K562 (cell line): ENCODE results near the gene SNX9. TPM values are rescaled to one million over a fixed set of nuclear protein-coding genes. Genes with fewer than 3 reads are reported as not detected.

Experiments used
- BHLHE40 ChIP-seq: IDR thresholded peaks from 2 replicates; pipeline ENCODE4 v1.6.1; 2011; ENCODE audit warnings: low read length, improper control_type of control experiment
- COPS2 ChIP-seq: fragments of 450-650 bp; conservative IDR thresholded peaks from 2 replicates; pipeline ENCODE4 v1.6.1; 2016; ENCODE audit warnings: mild to moderate bottlenecking, moderate library complexity
- FOXA3 ChIP-seq, 2 experiments: fragments of 450-650 bp in 1 of 2; sonication (generic) in 1 of 2; formaldehyde crosslinking; IDR thresholded peaks in 1 of 2; conservative IDR thresholded peaks in 1 of 2; 2 replicates each; pipeline versions ENCODE4 v1.4.0 to v1.8.0; 2020 to 2022; ENCODE audit warnings: mild to moderate bottlenecking in 2 of 2, missing genetic modification reagents in 1 of 2
- LEF1 ChIP-seq: fragments of 450-650 bp; IDR thresholded peaks from 2 replicates; pipeline ENCODE4 v1.6.1; 2016; ENCODE audit warnings: mild to moderate bottlenecking
- PPARD ChIP-seq: fragments of 250-450 bp; sonication (Bioruptor Pico); IDR thresholded peaks from 2 replicates; pipeline ENCODE4 v1.8.0; 2022; ENCODE audit warnings: inconsistent platforms, mild to moderate bottlenecking, moderate library complexity
- SNIP1 ChIP-seq: fragments of 450-650 bp; IDR thresholded peaks from 2 replicates; pipeline ENCODE4 v1.7.1; 2017; ENCODE audit warnings: low read depth, mild to moderate bottlenecking
- STAT5B ChIP-seq: fragments of 250-450 bp; sonication (Bioruptor Pico); IDR thresholded peaks from 2 replicates; pipeline ENCODE4 v1.8.0; 2021; ENCODE audit warnings: mild to moderate bottlenecking, inconsistent platforms
- ZBTB12 ChIP-seq: fragments of 250-450 bp; sonication (Bioruptor Pico); IDR thresholded peaks from 2 replicates; pipeline ENCODE4 v1.4.0; 2020
- polyA plus RNA-seq, 8 experiments: library from polyadenylated mRNA; depleted of rRNA in 4 of 8; stranded (reverse) in 5 of 8; unstranded in 3 of 8; fragments of >200 nt; fragmentation: Nextera tagmentation in 2 of 8; fragmentation: Illumina TruSeq in 1 of 8; extraction: Ambion mirVana in 2 of 8; extraction: Trizol in 1 of 8; gene quantifications; 2 replicates each; pipeline versions ENCODE4 v1.2.1 to v1.2.3, GENCODE V29; 2011 to 2014; ENCODE audit warnings: inconsistent platforms in 1 of 8, missing spikeins in 1 of 8
- total RNA-seq, 7 experiments: library from RNA; depleted of rRNA in 6 of 7; stranded (reverse); fragments of >200 nt in 6 of 7; fragmentation: Illumina TruSeq in 2 of 7; extraction: Trizol in 2 of 7; gene quantifications; 2 replicates each; pipeline versions ENCODE4 v1.2.1 to v1.2.3, GENCODE V29; 2011 to 2021; ENCODE audit warnings: low replicate concordance in 1 of 7
- TF ChIP-seq, protein P1 (sequence below): fragments of 450-650 bp; IDR thresholded peaks from 2 replicates; pipeline ENCODE4 v1.6.1; 2016; ENCODE audit warnings: mild to moderate bottlenecking, moderate library complexity
- TF ChIP-seq, protein P2 (sequence below): fragments of 250-450 bp; sonication (Bioruptor Pico); IDR thresholded peaks from 2 replicates; pipeline ENCODE4 v1.9.0; 2021; ENCODE audit warnings: mild to moderate bottlenecking

The SNX9 gene
- total and polyA plus RNA-seq, 9 of the 15 experiments (the other 6 are each of a cell fraction or from before 2014, with no cell fraction given), result 6.0 to 81.7 (median 57.1) TPM

GRCh38 chr6:157822245-157823000 lies 623 bp upstream of the SNX9 start (continued):
- TF ChIP-seq, protein P1, sequence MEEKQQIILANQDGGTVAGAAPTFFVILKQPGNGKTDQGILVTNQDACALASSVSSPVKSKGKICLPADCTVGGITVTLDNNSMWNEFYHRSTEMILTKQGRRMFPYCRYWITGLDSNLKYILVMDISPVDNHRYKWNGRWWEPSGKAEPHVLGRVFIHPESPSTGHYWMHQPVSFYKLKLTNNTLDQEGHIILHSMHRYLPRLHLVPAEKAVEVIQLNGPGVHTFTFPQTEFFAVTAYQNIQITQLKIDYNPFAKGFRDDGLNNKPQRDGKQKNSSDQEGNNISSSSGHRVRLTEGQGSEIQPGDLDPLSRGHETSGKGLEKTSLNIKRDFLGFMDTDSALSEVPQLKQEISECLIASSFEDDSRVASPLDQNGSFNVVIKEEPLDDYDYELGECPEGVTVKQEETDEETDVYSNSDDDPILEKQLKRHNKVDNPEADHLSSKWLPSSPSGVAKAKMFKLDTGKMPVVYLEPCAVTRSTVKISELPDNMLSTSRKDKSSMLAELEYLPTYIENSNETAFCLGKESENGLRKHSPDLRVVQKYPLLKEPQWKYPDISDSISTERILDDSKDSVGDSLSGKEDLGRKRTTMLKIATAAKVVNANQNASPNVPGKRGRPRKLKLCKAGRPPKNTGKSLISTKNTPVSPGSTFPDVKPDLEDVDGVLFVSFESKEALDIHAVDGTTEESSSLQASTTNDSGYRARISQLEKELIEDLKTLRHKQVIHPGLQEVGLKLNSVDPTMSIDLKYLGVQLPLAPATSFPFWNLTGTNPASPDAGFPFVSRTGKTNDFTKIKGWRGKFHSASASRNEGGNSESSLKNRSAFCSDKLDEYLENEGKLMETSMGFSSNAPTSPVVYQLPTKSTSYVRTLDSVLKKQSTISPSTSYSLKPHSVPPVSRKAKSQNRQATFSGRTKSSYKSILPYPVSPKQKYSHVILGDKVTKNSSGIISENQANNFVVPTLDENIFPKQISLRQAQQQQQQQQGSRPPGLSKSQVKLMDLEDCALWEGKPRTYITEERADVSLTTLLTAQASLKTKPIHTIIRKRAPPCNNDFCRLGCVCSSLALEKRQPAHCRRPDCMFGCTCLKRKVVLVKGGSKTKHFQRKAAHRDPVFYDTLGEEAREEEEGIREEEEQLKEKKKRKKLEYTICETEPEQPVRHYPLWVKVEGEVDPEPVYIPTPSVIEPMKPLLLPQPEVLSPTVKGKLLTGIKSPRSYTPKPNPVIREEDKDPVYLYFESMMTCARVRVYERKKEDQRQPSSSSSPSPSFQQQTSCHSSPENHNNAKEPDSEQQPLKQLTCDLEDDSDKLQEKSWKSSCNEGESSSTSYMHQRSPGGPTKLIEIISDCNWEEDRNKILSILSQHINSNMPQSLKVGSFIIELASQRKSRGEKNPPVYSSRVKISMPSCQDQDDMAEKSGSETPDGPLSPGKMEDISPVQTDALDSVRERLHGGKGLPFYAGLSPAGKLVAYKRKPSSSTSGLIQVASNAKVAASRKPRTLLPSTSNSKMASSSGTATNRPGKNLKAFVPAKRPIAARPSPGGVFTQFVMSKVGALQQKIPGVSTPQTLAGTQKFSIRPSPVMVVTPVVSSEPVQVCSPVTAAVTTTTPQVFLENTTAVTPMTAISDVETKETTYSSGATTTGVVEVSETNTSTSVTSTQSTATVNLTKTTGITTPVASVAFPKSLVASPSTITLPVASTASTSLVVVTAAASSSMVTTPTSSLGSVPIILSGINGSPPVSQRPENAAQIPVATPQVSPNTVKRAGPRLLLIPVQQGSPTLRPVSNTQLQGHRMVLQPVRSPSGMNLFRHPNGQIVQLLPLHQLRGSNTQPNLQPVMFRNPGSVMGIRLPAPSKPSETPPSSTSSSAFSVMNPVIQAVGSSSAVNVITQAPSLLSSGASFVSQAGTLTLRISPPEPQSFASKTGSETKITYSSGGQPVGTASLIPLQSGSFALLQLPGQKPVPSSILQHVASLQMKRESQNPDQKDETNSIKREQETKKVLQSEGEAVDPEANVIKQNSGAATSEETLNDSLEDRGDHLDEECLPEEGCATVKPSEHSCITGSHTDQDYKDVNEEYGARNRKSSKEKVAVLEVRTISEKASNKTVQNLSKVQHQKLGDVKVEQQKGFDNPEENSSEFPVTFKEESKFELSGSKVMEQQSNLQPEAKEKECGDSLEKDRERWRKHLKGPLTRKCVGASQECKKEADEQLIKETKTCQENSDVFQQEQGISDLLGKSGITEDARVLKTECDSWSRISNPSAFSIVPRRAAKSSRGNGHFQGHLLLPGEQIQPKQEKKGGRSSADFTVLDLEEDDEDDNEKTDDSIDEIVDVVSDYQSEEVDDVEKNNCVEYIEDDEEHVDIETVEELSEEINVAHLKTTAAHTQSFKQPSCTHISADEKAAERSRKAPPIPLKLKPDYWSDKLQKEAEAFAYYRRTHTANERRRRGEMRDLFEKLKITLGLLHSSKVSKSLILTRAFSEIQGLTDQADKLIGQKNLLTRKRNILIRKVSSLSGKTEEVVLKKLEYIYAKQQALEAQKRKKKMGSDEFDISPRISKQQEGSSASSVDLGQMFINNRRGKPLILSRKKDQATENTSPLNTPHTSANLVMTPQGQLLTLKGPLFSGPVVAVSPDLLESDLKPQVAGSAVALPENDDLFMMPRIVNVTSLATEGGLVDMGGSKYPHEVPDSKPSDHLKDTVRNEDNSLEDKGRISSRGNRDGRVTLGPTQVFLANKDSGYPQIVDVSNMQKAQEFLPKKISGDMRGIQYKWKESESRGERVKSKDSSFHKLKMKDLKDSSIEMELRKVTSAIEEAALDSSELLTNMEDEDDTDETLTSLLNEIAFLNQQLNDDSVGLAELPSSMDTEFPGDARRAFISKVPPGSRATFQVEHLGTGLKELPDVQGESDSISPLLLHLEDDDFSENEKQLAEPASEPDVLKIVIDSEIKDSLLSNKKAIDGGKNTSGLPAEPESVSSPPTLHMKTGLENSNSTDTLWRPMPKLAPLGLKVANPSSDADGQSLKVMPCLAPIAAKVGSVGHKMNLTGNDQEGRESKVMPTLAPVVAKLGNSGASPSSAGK, result peak; percentile 97
- TF ChIP-seq ZBTB12 (no peak), BHLHE40 (no peak), SNIP1 (no peak), COPS2 (no peak), PPARD (CRISPR knock-in tag) (no peak), LEF1 (no peak), STAT5B (no peak), FOXA3 (CRISPR knock-in tag; conservative IDR thresholded peaks at IDR 0.05 in 1 of 2, IDR thresholded peaks at IDR 0.05 in 1 of 2) (no peak; a peak in 1 of 4 replicates)
- TF ChIP-seq, protein P2, sequence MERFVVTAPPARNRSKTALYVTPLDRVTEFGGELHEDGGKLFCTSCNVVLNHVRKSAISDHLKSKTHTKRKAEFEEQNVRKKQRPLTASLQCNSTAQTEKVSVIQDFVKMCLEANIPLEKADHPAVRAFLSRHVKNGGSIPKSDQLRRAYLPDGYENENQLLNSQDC (CRISPR knock-in tag), result no peak
